ENCODE data around the gene SNTG2.
"Not testable (repeated sequence)": the region's sequence is repeated elsewhere in the genome, so short reads cannot be mapped to it uniquely, and the experiment has no call there.

Gene SNTG2

DNA sequence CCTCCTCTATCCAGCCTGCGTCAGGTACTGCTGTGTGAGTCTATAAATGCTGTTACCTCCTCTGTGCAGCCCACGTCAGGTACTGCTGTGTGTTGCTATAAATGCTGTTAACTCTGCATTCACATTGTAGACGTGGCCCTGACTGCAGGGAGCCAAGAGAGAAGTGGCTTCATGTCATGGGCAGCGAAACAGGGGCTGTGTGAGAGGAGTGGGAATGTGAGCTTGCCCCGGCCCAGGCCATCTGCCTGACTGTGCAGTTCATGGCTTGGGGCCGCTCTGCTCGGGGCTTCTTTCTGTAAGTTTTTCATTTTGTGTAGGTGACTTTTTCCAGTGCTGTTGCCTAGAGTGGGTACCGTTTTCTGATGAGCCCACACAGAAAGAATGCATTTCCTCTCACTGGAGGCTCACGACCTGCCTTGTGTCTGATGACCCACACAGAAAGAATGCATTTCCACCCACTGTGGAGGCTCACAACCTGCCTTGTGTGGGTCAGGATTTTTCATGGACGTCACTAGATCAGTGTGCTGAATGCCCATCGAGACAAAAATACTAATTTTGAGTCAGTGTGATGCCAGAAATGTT is 104.5 kb downstream of the SNTG2 start:
- no peak for DNase-seq

DNA sequence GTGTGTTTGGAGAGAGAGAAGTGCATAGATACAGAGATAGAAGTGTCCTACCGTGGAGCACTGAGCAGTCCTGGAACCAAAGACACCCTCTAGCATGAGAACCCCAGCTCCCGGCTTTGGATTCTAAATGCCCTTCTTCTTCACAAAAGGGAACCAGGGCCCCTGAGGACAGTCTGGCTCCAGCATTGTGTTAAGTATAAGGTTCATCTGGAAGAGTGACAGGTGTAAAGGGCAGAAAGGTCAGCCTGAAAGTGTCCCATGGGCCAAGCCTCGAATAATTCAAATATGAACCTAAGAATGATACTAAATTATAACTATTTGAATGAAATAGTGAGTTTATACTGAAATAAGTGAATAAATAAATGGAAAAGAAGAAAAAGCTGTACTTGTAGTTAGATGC is 109.7 kb downstream of the SNTG2 start:
- no peak for DNase-seq

DNA sequence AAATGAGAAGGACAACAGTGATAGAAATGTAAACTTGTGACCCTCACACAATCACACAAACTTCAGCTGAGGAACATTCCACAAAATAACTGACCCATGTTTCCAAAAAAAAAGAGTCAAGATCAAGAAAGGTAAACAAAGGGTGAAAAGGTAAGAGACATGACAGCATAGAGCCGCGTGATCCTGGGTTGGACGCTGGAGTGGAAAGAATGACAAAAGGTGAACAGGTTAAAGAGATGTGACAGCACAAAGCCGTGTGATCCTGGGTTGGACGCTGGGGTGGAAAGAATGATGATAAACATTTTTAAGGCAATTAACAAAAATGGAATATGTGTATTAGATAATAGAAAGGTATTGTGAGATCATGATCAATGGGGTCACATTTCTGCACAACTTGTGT is 110.3 kb downstream of the SNTG2 start:
- no peak for DNase-seq

DNA sequence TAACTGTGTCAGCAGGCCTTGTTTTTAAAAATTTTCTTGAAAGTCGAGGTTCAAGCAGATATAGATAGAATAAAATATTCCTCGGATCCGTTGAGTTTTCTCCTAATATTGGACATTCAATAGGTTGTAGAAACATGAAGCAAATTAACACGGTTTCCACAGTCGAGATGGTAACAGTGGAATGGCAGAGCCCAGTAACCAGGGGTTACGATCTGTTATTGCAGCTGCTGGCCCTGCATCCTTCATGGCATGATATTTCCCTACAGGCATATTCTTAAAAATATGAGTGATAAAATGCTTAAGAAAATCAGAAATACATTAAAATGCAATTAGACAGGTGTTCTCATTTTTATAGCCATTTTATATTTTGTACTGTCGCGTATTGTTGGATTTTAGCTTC is 117.6 kb downstream of the SNTG2 start:
- DNase-seq: no peak

DNA sequence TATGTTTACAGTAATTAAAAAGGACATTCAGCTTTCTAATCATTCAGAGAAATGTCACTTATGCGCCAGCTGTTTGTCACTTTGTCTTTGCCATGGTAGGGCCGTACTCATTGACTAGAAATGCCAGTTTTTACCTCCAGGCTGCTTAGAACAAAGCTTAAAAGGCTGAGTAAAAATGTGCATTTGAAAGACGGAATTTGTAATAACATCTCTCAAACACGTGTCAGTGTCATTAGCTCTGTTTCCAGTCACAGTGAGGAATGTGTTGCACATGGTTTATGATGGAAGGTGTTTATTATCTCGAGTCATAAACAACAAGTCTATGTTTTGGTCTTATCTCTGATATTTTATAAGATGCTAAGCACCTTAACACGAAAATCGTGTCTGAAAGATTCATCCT is 118.2 kb downstream of the SNTG2 start:
- DNase-seq: no peak

DNA sequence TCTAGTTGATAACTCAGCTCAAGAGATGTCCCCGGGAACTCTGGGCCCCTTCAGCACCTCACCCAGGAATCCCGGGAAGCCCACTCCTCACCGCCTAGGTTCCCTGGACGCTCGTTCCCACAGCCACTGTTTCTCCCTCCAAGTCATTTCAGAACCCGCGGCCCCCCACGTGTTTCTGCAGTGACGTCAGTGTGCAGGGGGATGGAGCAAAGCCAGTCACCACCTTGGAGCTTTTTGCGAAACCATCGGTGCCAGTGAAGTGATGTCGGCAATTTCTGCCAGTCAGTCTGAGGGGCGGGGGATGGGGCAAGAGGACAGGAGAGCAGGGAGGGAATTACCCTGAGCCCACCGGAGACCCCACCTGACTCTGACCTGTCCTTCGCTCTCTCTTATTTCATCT is 119.2 kb downstream of the SNTG2 start:
- no peak for DNase-seq

- no peak for DNase-seq
These were observed 120.0 kb downstream of the SNTG2 start for GRCh38 chr2:1070601-1071000.

- DNase-seq: no peak
These were observed 121.0 kb downstream of the SNTG2 start for GRCh38 chr2:1071650-1072049.

GRCh38 chr2:1072250-1072649 is 121.6 kb downstream of the SNTG2 start:
- DNase-seq: no peak

GRCh38 chr2:1077911-1078310 is 127.3 kb downstream of the SNTG2 start:
- DNase-seq: no peak

DNA sequence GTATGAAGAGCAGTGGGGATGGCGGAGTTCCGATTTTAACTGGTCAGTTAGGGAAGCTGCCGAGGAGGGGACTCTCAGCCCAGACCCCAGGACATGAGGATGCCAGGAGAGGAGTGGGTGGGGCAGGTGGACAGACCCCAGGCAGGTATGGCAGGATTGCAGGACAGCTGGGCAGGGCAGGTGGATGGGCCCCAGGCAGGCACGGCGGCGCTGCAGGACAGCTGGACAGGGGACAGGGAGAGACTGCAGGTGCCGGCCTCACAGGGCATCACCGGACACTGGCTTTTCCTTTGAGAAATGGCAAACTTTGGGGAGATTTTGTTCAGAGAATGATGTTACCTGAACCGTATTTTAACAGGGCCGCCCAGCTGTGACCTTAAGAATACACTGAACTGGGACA is 127.7 kb downstream of the SNTG2 start:
- DNase-seq: no peak

- no peak for DNase-seq
These were observed 129.5 kb downstream of the SNTG2 start for GRCh38 chr2:1079873-1080799.

- DNase-seq: no peak
These were observed 131.0 kb downstream of the SNTG2 start for GRCh38 chr2:1081451-1082225.

GRCh38 chr2:1082456-1083205 is 132.0 kb downstream of the SNTG2 start:
- DNase-seq: no peak

GRCh38 chr2:1088192-1088860 is 137.7 kb downstream of the SNTG2 start:
- DNase-seq: no peak

DNA sequence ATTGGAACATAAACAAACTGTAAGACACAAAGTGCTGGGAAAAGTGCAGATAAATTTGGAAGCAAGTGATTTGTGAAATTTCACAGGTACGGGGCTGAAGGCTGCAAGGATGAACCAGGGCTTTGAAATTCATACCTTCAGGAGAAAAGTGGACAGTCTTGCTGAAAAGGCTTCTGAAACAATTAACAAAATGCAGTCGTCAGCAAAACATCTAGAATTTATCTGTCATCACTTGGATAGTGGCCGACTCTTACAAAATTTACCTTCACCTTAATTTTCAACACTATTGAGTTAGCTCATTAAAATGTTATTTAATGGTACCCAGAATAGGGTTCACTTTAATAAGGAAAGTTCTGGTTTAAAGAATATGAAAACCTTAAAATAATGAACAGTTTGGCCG is 138.3 kb downstream of the SNTG2 start:
- no peak for DNase-seq

DNA sequence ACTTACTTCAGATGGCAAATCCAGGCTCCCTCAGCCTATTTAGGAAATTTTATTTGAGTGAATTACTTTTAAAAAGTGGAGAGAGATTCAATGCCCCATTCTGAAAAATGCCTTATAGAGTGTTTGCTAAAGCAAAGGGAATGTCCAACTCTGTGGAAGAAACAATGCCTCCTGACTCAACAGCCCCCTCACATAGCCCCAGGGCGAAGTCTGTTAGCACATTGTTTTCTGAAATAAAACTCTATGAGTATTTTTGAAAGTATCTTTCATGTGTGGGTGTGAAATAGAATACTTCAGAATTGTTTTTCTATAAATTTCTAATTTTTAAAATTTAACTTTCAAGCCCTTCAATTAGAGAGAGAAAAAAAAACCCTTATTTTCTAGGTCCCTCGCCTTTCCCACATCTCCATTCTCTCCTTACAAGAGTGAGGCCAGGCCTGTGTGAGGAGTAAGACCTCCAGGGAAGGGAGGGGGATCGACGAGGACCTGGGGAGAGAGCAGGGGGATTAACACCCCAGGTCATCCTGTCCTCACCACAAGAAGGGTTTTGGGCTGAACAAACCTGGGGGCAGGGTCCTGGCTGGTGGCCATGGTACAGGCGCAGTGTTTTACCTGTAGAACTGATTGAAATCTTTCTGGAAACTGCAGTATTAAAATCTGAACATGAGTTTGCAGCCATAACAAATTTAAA is 141.4 kb downstream of the SNTG2 start:
- DNase-seq: no peak

DNA sequence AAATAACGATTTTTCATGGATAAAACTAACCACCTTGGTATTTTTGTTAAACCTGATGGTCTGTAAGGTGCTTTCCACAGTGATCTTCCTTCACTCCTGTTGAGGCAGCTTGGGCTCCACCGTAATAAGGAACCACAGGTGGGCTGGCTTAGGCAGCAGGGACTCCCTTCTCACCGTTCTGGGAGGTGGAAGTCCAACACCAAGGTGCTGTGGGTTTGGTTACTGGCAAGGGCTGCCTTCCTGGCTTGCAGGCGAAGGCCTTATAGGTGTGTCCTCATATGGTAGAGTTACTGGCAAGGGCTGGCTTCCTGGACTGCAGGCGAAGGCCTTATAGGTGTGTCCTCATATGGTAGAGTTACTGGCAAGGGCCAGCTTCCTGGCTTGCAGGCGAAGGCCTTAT is 143.0 kb downstream of the SNTG2 start:
- DNase-seq: not testable (repeated sequence)

DNA sequence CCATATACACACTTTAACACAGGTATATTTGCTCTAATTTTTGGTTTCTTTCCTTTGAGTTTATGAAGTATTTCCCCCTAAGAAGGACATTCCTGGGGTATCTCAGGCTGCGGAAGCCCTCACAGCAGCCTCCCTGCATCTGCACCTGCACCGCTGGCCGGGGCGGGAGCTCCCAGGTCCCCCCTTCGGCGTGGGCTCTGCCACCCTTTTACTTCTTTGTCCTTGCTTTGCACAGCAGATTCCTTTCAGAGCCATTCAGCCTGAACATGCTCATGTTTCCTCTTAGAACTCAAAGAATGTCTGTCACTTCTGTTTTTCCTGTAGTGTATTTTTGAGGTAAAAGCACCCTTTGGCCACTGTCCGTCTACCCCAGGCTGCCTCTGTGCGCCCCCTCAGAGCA is 146.5 kb downstream of the SNTG2 start:
- no peak for DNase-seq

- no peak for DNase-seq
These were observed 148.8 kb downstream of the SNTG2 start for GRCh38 chr2:1099418-1099817.

GRCh38 chr2:1101011-1101782 is 150.5 kb downstream of the SNTG2 start:
- DNase-seq: no peak

All from T-helper 1 cell (primary cell).